Fibroblast of skin of left biceps (primary cell): ENCODE measurements around the gene LDLRAP1.
"Not testable (repeated sequence)": the region's sequence is repeated elsewhere in the genome, so short reads cannot be mapped to it uniquely, and the experiment has no call there.

Experiments
- DNase-seq, 2 experiments: peaks; one replicate each; pipeline ENCODE4 v3.0.0-alpha.2; 2013; ENCODE audit warnings: low read depth in 2 of 2

The LDLRAP1 gene

GRCh38 chr1:25575191-25575590, 31.8 kb downstream of the LDLRAP1 start:
- no peak for DNase-seq

DNA sequence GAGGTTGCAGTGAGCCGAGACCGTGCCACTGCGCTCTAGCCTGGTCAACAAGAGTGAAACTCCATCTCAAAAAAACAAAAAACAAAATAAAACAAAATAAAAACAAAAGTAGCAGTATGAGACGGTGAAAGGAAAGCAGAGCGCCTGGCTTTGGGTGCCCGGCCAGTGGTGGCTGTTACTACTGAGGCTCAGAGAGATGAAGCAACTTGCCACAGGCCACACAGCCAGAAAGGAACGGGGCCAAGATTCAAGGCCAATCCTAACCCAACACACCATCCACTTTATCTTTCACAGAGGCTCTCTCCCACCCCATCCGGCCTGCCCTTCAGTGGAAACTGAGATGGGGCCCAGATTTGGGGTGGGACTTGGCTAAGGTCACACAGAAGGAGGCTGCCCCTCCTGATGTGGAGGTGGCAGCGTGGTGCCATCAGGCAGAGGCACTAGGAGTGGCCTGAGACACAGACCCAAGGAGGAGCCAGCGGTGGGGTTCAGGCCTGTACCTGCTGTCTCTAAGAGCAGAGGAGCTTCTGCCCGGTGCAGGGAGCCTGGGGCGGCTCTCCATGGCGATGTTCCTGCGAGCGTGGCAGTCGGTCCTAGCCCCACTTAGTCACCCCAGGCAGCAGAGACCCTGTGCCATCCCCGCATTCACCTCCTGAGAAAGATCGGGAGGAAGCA, 33.2 kb downstream of the LDLRAP1 start:
- DNase-seq, result no peak

- no peak for DNase-seq
Observed at GRCh38 chr1:25577134-25577920, 33.9 kb downstream of the LDLRAP1 start.

GRCh38 chr1:25579292-25580252, 36.2 kb downstream of the LDLRAP1 start:
- no peak for DNase-seq

DNA sequence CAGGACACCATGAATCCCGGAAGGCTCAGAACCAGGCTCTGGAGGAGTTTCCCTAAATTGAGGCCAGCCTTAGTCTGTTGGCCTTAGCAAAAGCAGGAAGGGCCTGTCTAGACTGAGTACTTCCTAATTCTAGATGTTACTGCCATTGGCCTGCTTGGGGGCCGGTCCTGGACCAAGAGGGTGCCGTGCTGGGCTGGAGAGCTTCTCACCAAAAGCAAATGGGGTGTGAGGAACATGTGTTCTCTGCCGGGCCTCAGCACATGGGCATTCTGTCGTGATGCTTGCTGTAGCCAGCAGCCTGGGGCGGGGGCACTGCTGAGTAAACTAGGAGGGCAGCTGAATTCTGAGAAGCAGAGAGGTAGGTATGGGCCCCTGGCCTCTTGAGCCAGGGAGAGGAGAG, 37.5 kb downstream of the LDLRAP1 start:
- no peak for DNase-seq

- no peak for DNase-seq
Observed at GRCh38 chr1:25581764-25582163, 38.4 kb downstream of the LDLRAP1 start.

DNA sequence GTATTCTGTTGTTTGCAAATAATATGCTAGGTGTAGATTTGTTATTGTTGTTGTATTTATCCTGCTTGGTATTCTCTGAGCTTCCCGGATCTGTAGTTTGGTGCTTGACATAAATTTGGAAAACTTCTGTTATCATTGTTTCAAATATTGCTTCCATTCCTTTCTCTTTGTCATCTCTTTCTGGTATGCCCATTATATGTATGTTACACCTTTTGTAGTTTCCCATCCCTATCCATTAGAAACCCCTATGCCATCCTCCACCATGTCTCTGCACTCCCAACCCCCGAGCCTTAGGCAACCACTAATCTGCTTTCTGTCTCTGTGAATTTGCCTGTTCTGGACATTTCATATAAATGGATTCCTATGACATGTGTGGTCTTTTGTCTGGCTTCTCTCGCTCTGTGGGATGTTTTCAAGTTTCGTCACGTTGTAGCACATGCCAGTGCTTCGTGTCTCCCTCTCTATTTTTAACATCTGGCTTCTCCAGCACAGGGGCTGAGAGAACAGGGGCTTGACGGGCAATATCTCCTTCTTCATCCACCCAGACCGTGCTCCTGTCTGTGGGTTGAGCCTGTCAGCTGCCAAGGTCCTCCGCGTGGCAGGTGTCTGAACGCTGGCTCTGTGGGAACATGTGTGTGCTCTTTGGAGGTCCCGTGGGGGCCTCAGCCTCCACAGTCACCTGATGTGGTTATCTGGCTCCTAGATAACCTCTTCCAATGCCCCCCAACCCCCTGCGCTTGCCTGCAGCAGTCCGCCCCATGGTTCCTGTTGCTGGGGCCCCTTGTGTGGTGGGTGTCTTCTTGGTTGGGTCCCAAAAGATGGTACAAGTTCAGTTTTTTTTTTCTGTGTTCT, 40.3 kb downstream of the LDLRAP1 start:
- DNase-seq, result no peak

DNA sequence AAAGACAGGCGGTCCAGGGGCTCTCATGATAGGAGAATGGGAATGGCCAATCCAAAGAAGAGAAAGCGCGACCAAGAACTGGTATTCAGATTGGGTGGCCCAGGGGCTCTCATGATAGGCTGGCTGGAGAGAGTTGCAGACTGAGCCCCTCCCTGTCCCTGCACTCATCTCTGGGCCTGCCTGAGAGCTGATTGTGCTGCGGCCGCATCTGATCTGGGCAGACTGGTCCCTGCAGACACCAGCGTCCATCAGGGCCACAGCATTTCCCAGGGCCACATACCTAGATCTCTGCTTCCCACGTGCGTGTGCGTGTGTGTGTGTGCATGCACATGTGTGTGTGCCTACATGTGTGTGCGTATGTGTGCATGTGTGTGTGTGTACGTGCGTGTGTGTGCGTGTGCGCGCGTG, 42.8 kb downstream of the LDLRAP1 start:
- DNase-seq, result no peak

DNA sequence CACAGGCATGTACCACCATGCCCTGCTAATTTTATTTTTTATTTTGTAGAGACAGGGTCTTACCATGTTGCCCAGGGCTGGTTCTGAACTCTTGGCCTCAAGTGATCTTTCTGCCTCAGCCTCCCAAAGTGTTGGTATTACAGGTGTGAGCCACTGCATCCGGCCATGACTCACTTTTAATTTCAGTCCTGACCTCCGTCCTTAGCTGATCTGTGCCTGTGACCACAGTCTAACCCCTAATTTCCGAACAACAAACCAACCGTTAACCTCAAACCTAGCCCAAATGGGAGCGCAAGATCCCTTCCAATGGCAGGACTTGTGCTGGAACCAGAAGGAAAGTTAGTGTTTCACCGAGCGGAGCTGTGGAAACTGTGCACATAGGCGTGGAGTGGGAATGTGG, 43.9 kb downstream of the LDLRAP1 start:
- DNase-seq, result no peak

GRCh38 chr1:25588224-25588623, 44.8 kb downstream of the LDLRAP1 start:
- DNase-seq, result not testable (repeated sequence)

DNA sequence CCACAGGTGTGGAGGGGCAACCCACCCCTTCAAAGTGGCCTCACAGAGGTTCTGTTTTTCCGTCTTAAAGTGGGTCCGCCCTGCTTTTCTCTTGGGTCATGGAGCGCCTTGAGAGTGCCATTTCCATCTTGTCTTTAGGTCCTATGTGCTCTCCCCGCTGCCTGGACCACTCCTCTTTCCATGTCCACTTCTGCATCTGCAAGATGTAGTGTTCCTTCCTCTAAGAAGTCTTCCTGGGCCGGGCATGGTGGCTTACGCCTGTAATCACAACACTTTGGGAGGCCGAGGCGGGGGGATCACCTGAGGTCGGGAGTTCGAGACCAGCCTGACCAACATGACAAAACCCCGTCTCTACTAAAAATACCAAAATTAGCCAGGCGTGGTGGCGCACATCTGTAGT, 45.4 kb downstream of the LDLRAP1 start:
- DNase-seq, result not testable (repeated sequence)

DNA sequence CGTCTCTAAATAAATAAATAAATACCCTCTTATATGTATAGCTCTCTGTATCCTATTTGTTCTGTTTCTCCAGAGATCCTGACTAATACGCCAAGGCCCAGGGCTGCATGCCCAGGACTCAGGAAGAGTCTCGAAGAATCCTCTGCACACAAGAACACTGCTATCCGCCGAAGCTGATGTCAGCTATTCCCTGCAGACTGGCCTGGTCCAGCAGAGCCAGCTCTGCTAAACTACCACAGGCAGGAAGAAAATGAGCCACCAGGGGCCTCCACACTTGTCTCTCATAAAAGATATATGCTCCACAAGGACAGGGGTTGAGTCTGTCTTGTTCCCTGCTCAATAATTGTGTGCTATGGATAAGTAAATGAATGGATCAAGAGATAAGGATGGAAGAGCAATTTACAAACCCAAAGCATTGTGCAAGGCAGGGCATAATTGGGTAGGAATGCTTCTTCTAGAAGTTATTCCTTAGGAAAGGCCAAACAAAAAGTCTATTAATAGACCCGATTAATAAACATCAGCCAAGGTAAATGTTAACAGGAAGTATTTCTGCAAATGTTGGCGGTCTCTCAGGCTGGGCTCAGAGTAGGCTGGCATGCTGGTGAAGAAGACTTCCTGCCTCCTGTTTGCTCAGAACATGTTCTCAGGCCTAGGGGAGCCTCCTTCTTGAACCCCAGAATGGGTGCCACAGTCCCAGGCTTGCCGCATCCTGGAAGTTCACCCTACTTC, 46.9 kb downstream of the LDLRAP1 start:
- DNase-seq, result no peak

- DNase-seq, result no peak
Observed at GRCh38 chr1:25593861-25594260, 50.5 kb downstream of the LDLRAP1 start.

DNA sequence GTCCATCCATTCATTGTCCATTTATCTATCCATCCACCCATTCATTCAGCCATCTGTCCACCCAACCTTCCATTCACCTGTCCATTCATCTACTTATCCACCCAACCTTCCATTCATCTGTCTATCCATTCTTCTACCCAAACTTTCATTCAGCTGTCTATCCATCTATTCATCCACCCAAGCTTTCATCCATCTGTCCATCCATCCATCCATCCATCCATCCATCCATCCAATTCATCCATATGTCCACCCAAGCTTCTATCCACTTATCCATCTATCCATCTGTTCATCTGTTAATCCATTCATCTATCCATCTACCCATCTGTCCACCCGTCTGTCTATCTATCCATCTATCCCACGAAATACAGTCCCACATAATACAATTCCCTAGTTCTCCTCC, 51.6 kb downstream of the LDLRAP1 start:
- no peak for DNase-seq

- not testable (repeated sequence) for DNase-seq
Observed at GRCh38 chr1:25596641-25597040, 53.2 kb downstream of the LDLRAP1 start.

- no peak for DNase-seq
Observed at GRCh38 chr1:25598879-25599278, 55.5 kb downstream of the LDLRAP1 start.

- DNase-seq, result no peak
Observed at GRCh38 chr1:25599969-25600610, 56.7 kb downstream of the LDLRAP1 start.

DNA sequence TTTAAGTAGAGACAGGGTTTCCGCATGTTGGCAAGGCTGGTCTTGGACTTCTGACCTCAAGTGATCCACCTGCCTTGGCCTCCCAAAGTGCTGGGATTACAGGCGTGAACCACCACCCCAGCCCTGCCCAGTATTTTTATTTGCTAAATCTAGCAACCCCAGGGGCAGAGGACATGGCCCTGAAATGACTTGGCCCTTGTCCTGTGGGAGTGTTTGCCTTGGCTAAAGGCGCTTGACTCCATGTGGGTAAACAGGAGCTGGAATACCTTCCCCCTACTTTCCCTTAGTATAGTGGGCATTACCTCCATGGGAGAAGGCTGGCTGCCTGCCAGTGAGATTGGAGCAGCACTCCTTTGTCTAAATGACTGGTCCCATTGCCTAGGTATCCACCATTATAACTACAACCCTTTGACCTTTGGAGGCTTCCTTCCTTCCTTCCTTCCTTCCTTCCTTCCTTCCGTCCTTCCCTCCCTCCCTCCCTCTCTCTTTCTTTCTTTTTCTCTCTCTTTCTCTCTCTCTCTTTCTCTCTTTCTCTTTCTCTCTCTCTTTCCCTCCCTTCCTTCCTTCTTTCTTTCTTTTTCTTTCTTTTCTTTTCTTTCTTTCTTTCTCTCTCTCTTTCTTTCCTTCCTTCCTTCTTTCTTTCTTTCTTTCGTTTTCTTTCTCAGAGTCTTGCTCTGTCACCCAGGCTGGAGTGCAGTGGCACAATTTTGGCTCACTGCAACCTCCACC, 57.7 kb downstream of the LDLRAP1 start:
- DNase-seq, result not testable (repeated sequence)

GRCh38 chr1:25603779-25604538, 60.6 kb downstream of the LDLRAP1 start:
- not testable (repeated sequence) for DNase-seq
